HCT116 (cell line): Measurements from ENCODE around the gene AK4. TPM values are rescaled to one million over a fixed set of nuclear protein-coding genes. Genes with fewer than 3 reads are reported as not detected.

Experiments
- ATAC-seq: fragments of 200-7000 bp; cut with Tn5 transposase; 2 replicates; pipeline ENCODE4 v1.9.1; 2020; ENCODE audit warnings: mild to moderate bottlenecking, moderate library complexity
- BruUV-seq: library from RNA; stranded (reverse); fragments of 400-500 nt; replicated peaks from 2 replicates; lab custom pipeline; 2021; lab: Mats Ljungman, UMichigan
- CTCF ChIA-PET: fragments of 300-600 bp; sonication (Branson Sonifier 250); formaldehyde crosslinking; loops from one replicate; lab custom pipeline; 2021; ENCODE audit warnings: antibody characterized with exemption; lab: Charles Lee
- POLR2A ChIA-PET: fragments of 300-600, 350-600 bp; sonication (Branson Sonifier 250); formaldehyde crosslinking; loops from one replicate; lab custom pipeline; 2021; ENCODE audit warnings: antibody characterized with exemption; lab: Charles Lee
- RAD21 ChIA-PET, 2 experiments: fragments of 300-600 bp; sonication (Branson Sonifier 250); formaldehyde crosslinking; loops; one replicate each; lab custom pipeline; 2023; ENCODE audit warnings: low total read pairs in 2 of 2; ENCODE audit not compliant: uncharacterized antibody in 2 of 2, unreplicated experiment in 2 of 2, low non-redundant PET in 1 of 2; lab: Charles Lee
- DNase-seq: peaks from one replicate; pipeline ENCODE4 v3.0.0-alpha.2; 2010; ENCODE audit warnings: low read depth, low spot score
- H2AFZ ChIP-seq: fragments of 200-600 bp; shearing (Covaris generic), sonication (generic); 2 replicates; pipeline ENCODE4 v1.6.1; 2017; ENCODE audit warnings: low read depth, mixed run types, mixed read lengths, antibody characterized with exemption, low read length; ENCODE audit not compliant: poor library complexity, severe bottlenecking
- H3K27ac ChIP-seq: 2 replicates; pipeline ENCODE4 v1.5.1; 2012; ENCODE audit warnings: low read depth, low read length
- H3K27me3 ChIP-seq: fragments of 200-600 bp; sonication (generic); 2 replicates; pipeline ENCODE4 v1.6.1; 2016; ENCODE audit warnings: mixed run types, low read length, mixed read lengths; ENCODE audit not compliant: insufficient read depth
- H3K36me3 ChIP-seq, 2 experiments: fragments of 200-500 bp in 1 of 2; fragments of 200-600 bp in 1 of 2; sonication (Bioruptor generic) in 1 of 2; sonication (generic) in 1 of 2; 2 replicates each; pipeline versions ENCODE4 v1.5.1 to v1.6.1; 2014 to 2016; ENCODE audit warnings: low read length in 2 of 2, inconsistent platforms in 1 of 2, mixed read lengths in 1 of 2, mixed run types in 1 of 2; ENCODE audit not compliant: insufficient read depth in 2 of 2, control insufficient read depth in 1 of 2
- H3K4me1 ChIP-seq, 2 experiments: fragments of 200-600 bp in 1 of 2; sonication (generic) in 1 of 2; 2 replicates each; pipeline versions ENCODE4 v1.5.1 to v1.6.1; 2012 to 2017; ENCODE audit warnings: low read length in 2 of 2, inconsistent platforms in 1 of 2, mild to moderate bottlenecking in 1 of 2, mixed read lengths in 1 of 2, mixed run types in 1 of 2, moderate library complexity in 1 of 2; ENCODE audit not compliant: insufficient read depth in 2 of 2, control insufficient read depth in 1 of 2
- H3K4me2 ChIP-seq: fragments of 200-600 bp; sonication (generic); 2 replicates; pipeline ENCODE4 v1.6.1; 2017; ENCODE audit warnings: mixed run types, low read length, mixed read lengths
- H3K4me3 ChIP-seq, 2 experiments: fragments of 200-600 bp in 1 of 2; sonication (generic) in 1 of 2; replicated peaks in 1 of 2; 2 replicates each; pipeline ENCODE4 v1.5.1; 2011 to 2016; ENCODE audit warnings: low read length in 2 of 2, control low read depth in 1 of 2, low read depth in 1 of 2, mild to moderate bottlenecking in 1 of 2, mixed read lengths in 1 of 2, mixed run types in 1 of 2
- H3K79me2 ChIP-seq: fragments of 200-600 bp; sonication (generic); 2 replicates; pipeline ENCODE4 v1.6.1; 2017; ENCODE audit warnings: mild to moderate bottlenecking, mixed run types, low read length, moderate library complexity, mixed read lengths; ENCODE audit not compliant: insufficient read depth
- H3K9ac ChIP-seq: fragments of 200-600 bp; sonication (generic); 2 replicates; pipeline ENCODE4 v1.6.1; 2016; ENCODE audit warnings: low read length, mixed read lengths
- H3K9me2 ChIP-seq: fragments of 200-600 bp; sonication (generic), shearing (Covaris generic); 2 replicates; pipeline ENCODE4 v1.6.1; 2017; ENCODE audit warnings: mixed run types, mild to moderate bottlenecking, moderate library complexity; ENCODE audit not compliant: insufficient read depth
- H3K9me3 ChIP-seq, 2 experiments: fragments of 200-500 bp in 1 of 2; fragments of 200-600 bp in 1 of 2; sonication (Bioruptor generic) in 1 of 2; sonication (generic) in 1 of 2; 2 replicates each; pipeline ENCODE4 v1.6.1; 2014 to 2017; ENCODE audit warnings: low read length in 2 of 2, mixed read lengths in 2 of 2, inconsistent platforms in 1 of 2, low read depth in 1 of 2, mild to moderate bottlenecking in 1 of 2, mixed run types in 1 of 2, moderate library complexity in 1 of 2; ENCODE audit not compliant: control insufficient read depth in 1 of 2, insufficient read depth in 1 of 2
- H4K20me1 ChIP-seq: fragments of 200-600 bp; sonication (generic), shearing (Covaris generic); 2 replicates; pipeline ENCODE4 v1.6.1; 2017; ENCODE audit warnings: mixed run types, mild to moderate bottlenecking, moderate library complexity; ENCODE audit not compliant: insufficient read depth
- CBX3 ChIP-seq: IDR thresholded peaks from 2 replicates; pipeline ENCODE4 v1.6.1; 2012; ENCODE audit warnings: low read depth
- ELF1 ChIP-seq: IDR thresholded peaks from 2 replicates; pipeline ENCODE4 v1.6.1; 2012; ENCODE audit warnings: low read depth, borderline replicate concordance
- EZH2 ChIP-seq: fragments of 200-600 bp; sonication (generic); IDR thresholded peaks from 2 replicates; pipeline ENCODE4 v1.6.1; 2017; ENCODE audit warnings: antibody characterized with exemption, mixed run types
- EZH2phosphoT487 ChIP-seq: fragments of 200-600 bp; IDR thresholded peaks from 2 replicates; pipeline ENCODE4 v1.6.1; 2018; ENCODE audit warnings: antibody characterized with exemption, borderline replicate concordance
- POLR2AphosphoS5 ChIP-seq: IDR thresholded peaks from 2 replicates; pipeline ENCODE4 v1.6.1; 2011; ENCODE audit warnings: mild to moderate bottlenecking, low read depth, low read length, moderate library complexity
- RAD21 ChIP-seq: IDR thresholded peaks from 2 replicates; pipeline ENCODE4 v1.6.1; 2012; ENCODE audit warnings: low read depth, mild to moderate bottlenecking
- REST ChIP-seq: IDR thresholded peaks from 2 replicates; pipeline ENCODE4 v1.6.1; 2012; ENCODE audit warnings: low read depth
- TCF7L2 ChIP-seq: IDR thresholded peaks from 2 replicates; pipeline ENCODE4 v1.7.0; 2011; ENCODE audit warnings: borderline replicate concordance, inconsistent platforms; ENCODE audit not compliant: insufficient read depth, insufficient read length; ENCODE audit errors: extremely low read depth
- ZBTB33 ChIP-seq: IDR thresholded peaks from 2 replicates; pipeline ENCODE4 v1.6.1; 2011; ENCODE audit warnings: mild to moderate bottlenecking, low read length, moderate library complexity; ENCODE audit not compliant: insufficient replicate concordance; ENCODE audit errors: extremely low read depth
- ZFX ChIP-seq: fragments of 450-650 bp; IDR thresholded peaks from 2 replicates; pipeline ENCODE4 v1.6.1; 2017
- intact Hi-C: fragments of 100-400 bp; cut with micrococcal nuclease; formaldehyde crosslinking; loops from 2 replicates; pipeline ENCODE4 v1.10.0; 2022
- total RNA-seq: library from RNA; stranded (reverse); gene quantifications from one replicate; pipeline ENCODE4 v1.2.1, GENCODE V29; 2021; ENCODE audit not compliant: unreplicated experiment

AK4 gene
- total RNA-seq, 1 experiment from 2014 or later = 51.5 TPM

GRCh38 chr1:65104854-65105534 lies 43.0 kb upstream of the AK4 start:
- POLR2A ChIA-PET = no interaction called here
- intact Hi-C loops = no loop called here
- no peak overlapping the region for H2AFZ ChIP-seq
- DNase-seq = no peak
- no peaks in the 10 kb centered on the region for H3K9me2 ChIP-seq
- H3K4me2 ChIP-seq = no peak overlapping the region
- TF ChIP-seq RAD21 (no peak), ZBTB33 (no peak), TCF7L2 (no peak), CBX3 (no peak), ELF1 (no peak), EZH2phosphoT487 (no peak), ZFX (no peak), POLR2AphosphoS5 (no peak), REST (no peak), EZH2 (no peak)
- TF ChIP-seq, all 23 proteins: peak for 0
- Histone ChIP-seq H3K9ac (no peak overlapping the region), H3K4me3 (no peak overlapping the region), H3K79me2 (no peaks in the 10 kb centered on the region), H3K4me1 (peaks cover 0 to 8% of the 10 kb centered on the region in 2 experiments; a peak in 1 of 4 replicates), H3K27me3 (no peaks in the 10 kb centered on the region), H4K20me1 (no peaks in the 10 kb centered on the region), H3K9me3 (no peaks in the 10 kb centered on the region), H3K36me3 (no peaks in the 10 kb centered on the region), H3K27ac (no peak overlapping the region)
- ATAC-seq = no peak
- BruUV-seq = no TSS peak
- CTCF ChIA-PET = interaction anchor here (0.5 kb wide), 1 partner anchor 31 kb away, joined by 4 read pairs; no protein-coding TSS in a partner anchor
- RAD21 ChIA-PET = no interaction called here
